ENCODE results near the gene SLC10A4.

The SLC10A4 gene

GRCh38 chr4:48490012-48490679 is 7.0 kb downstream of the SLC10A4 start, which contains the start of gene ZAR1:
Gene ZAR1 (plus strand): TSS chr4:48490252. CDS start chr4:48490292, 40 bp downstream.
- DNase-seq (ENCODE audit: low read depth) = no peak

DNA sequence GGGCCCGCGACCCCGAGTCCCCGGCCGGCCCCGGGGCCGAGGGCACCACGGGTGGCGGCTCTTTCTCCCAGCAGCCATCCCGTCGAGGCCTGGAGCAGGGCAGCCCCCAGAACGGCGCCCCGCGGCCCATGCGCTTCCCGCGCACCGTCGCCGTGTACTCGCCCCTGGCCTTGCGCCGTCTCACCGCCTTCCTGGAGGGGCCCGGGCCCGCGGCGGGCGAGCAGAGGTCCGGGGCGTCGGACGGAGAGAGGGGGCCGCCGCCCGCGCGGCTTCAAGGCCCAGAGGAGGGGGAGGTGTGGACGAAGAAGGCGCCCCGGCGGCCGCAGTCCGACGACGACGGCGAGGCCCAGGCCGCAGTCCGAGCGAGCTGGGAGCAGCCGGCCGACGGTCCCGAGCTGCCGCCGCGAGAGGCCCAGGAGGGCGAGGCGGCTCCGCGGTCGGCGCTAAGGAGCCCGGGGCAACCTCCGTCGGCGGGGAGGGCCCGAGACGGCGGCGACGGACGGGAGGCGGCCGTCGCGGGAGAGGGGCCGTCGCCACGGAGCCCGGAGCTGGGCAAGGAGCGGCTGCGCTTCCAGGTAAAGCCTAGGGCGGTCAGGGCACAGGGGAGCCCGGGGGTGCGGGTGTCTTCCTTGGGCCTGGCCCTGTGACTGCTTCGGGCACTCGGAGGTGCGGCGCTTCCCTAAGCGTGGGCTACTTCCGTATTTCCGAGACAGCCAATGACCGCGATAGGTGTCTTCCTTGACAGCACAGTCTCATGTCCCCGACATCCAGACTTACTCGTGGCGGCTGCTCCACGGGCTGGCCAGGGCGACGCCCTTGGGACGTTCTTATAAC is 7.8 kb downstream of the SLC10A4 start:
- no peak for DNase-seq (ENCODE audit: low read depth)

DNA sequence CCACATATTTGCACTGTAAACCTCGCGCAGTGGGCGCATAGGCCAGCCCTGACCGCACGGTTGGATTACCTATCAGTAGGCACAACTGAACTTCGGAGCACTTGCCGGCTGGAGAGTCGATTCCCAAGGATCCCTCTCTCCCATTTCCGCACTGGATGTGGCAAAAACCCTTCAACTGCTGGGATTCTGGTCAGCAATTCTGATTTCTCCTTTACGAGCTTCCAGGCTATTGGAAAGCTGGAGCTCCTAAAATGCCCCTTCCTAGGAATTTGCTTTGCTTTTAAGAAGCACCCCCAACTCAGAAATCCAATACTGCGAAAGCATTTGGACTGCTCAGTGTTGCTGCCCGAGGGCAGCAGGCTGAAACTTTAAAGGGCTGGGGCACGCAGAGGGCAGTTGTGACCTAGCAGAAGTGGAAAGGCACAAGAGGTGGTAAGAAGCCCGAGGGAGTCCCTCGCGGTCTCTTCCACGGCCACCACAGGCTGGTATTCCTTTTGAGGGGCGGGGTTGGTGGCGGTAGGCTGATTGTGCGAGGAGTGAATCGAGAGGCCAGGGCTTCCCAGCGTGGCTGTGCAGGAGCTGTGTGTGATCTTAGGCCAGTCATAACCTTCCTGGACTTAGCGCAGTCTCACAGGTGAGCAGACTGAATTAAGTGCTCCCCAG is 8.5 kb downstream of the SLC10A4 start:
- DNase-seq (ENCODE audit: low read depth) = no peak

- no peak for DNase-seq (ENCODE audit: low read depth)
Observed at GRCh38 chr4:48493452-48494100, 10.4 kb downstream of the SLC10A4 start.

GRCh38 chr4:48495941-48496340 is 12.8 kb downstream of the SLC10A4 start:
- DNase-seq (ENCODE audit: low read depth) = no peak

- DNase-seq (ENCODE audit: low read depth) = no peak
Observed at GRCh38 chr4:48498895-48499294, 15.8 kb downstream of the SLC10A4 start.

- DNase-seq (ENCODE audit: low read depth) = no peak
Observed at GRCh38 chr4:48499551-48500066, 16.5 kb downstream of the SLC10A4 start.

GRCh38 chr4:48503233-48504025 is 20.3 kb downstream of the SLC10A4 start:
- no peak for DNase-seq (ENCODE audit: low read depth)

- DNase-seq (ENCODE audit: low read depth) = no peak
Observed at GRCh38 chr4:48504026-48504330, 20.8 kb downstream of the SLC10A4 start.

DNA sequence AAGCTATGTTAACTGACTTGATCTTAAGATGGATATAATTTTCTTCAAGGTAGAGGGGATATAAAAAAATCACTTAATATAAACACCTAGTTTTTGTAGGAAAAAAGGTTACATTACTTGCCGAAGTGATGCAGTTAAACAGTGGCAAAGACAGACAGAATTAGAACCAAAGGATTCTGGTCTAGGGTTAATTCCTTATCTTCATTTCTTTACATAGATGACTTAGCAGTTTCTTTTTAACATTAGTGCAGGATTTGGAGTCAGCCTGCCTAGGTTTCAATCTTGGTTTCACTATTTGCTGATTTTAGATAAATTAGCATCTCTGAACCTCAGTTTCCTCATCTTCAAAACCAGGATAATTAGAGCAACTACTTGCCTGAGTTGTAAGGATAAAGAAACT is 21.2 kb downstream of the SLC10A4 start:
- DNase-seq (ENCODE audit: low read depth) = no peak

- no peak for DNase-seq (ENCODE audit: low read depth)
Observed at GRCh38 chr4:48506716-48507115, 23.6 kb downstream of the SLC10A4 start.

- no peak for DNase-seq (ENCODE audit: low read depth)
Observed at GRCh38 chr4:48509543-48509942, 26.4 kb downstream of the SLC10A4 start.

DNA sequence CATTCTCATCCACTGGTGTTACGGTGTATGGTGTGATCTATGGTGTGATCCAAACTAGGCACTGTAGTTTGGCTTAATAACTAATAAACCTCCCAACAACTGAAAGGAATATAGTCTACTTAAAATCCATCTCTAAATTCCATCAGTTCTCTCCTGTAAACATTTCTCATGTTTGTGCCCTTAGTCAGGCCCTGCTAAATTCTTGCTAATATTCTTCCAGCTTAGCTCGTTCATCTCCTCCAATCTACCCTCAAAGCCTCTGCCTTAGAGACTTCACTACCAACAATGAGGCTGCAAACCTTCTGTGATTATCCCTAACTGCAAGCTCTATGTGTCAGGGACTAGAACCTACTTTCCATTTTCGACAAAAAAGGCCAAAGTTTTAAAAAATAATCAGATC is 35.0 kb downstream of the SLC10A4 start:
- no peak for DNase-seq (ENCODE audit: low read depth)

DNA sequence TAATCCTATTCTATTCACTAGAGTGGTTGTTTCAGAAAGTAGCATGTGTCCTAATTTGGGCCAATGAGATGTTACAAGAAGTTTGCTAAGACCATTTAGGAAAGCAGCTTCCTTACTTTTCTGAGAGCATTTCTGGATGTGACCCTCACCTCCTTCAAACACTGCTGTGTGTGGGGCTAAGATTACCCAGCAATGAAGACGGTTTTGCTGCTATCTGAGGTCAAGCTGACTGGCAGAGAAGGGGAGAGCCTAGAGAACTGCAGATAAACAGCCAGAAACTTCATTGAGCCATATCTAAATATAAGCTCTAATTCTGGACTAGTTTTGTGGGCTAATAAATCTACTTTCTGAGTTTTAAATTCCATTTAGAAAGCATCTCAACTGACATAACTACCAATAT is 43.3 kb downstream of the SLC10A4 start:
- DNase-seq (ENCODE audit: low read depth) = no peak

DNA sequence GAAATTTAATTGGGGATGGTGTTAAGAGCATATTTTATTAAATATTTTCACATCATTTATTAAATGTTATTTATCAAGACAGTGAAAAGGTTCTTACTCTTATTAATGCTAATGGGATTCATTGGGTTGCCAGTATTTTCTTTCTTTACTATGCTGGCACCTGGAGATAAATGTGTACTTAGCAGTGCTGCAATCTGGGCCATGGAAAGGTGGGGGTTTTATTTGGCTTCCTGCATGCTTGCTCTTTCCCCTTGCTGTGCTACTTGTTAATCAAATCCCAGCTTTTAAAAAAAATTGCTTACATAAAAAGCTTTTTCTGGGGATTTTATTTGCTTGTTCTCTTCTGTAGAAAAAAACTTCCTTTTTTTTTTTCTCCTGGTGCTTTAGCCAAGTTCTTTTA is 55.2 kb downstream of the SLC10A4 start:
- no peak for DNase-seq (ENCODE audit: low read depth)

Measured in stimulated activated CD8-positive, alpha-beta memory T cell treated with anti-CD3 and anti-CD28 coated beads, Interleukin-12 subunit alpha, Interleukin-12 subunit beta, amount 100 ng/mL, for 4 hours (primary cell).